Psoas muscle (tissue), 8 donors: ENCODE data around the gene LYSMD1. TPM values are rescaled to one million over a fixed set of nuclear protein-coding genes. Genes with fewer than 3 reads are reported as not detected.

Experiments
- ATAC-seq, 4 donors: fragments of 200-7000 bp; cut with Tn5 transposase; one replicate each; pipeline ENCODE4 v1.9.1; 2020; ENCODE audit warnings: moderate library complexity in 3 of 4, mild to moderate bottlenecking in 2 of 4
- DNase-seq, 2 donors: peaks; one replicate each; pipeline ENCODE4 v3.0.0-alpha.2; 2020
- H3K27ac ChIP-seq: fragments of 200-600 bp; one replicate; pipeline ENCODE4 v1.8.0; 2022
- H3K27me3 ChIP-seq, 3 donors: fragments of 200-600 bp in 1 of 3; one replicate each; pipeline versions ENCODE4 v1.6.1 to v1.8.0; 2013 to 2022; ENCODE audit warnings: low read length in 2 of 3, mild to moderate bottlenecking in 2 of 3, moderate library complexity in 1 of 3; ENCODE audit not compliant: insufficient read depth in 3 of 3
- H3K36me3 ChIP-seq, 2 donors: fragments of 200-600 bp in 1 of 2; one replicate each; pipeline versions ENCODE4 v1.6.1 to v1.8.0; 2013 to 2022; ENCODE audit warnings: low read depth in 1 of 2, mild to moderate bottlenecking in 1 of 2, moderate library complexity in 1 of 2; ENCODE audit not compliant: insufficient read depth in 1 of 2
- H3K4me1 ChIP-seq: fragments of 200-600 bp; one replicate; pipeline ENCODE4 v1.8.0; 2022
- H3K4me3 ChIP-seq: fragments of 200-600 bp; one replicate; pipeline ENCODE4 v1.8.0; 2022; ENCODE audit warnings: mild to moderate bottlenecking
- H3K9me3 ChIP-seq: fragments of 200-600 bp; one replicate; pipeline ENCODE4 v1.8.0; 2022
- WGBS, 3 donors: extraction: QIAGEN DNeasy Blood & Tissue Kit; methylation state at CpG; one replicate each; pipeline versions ENCODE4 v1.1.6 to v1.1.7; 2013; 5-methylcytosine and 5-hydroxymethylcytosine counted together
- intact Hi-C, 2 donors: fragments of 100-400 bp; cut with DNase I; formaldehyde crosslinking; loops; one replicate each; pipeline versions ENCODE4 v1.11.0 to v1.14.2; 2022
- polyA plus RNA-seq, 3 donors: library from polyadenylated mRNA; stranded (reverse); fragments of 200-250 nt; gene quantifications; one replicate each; pipeline ENCODE4 v1.2.3, GENCODE V29; 2013
- total RNA-seq, 4 donors: library from RNA; stranded (reverse); fragmentation: NEBNext Ultra II Directional in 2 of 4; extraction: Animal tissue kit (Norgen Biotek cat#: 25700) in 2 of 4; gene quantifications; one replicate each; pipeline versions ENCODE4 v1.2.1 to v1.2.4, GENCODE V29; 2021 to 2023
- TF ChIP-seq, protein P1 (sequence below): fragments of 200-600 bp; IDR thresholded peaks from one replicate; pipeline ENCODE4 v1.8.0; 2022; ENCODE audit warnings: antibody characterized with exemption
- donor health status: healthy with polysubstance abuse.
- donor health status: DM: no; HTN: no; CAD: no; lungs with moderate emphysema.
- donor health status: Bipolar disorder and iron deficiency.
- donor health status: healthy.
- donor health status: DM: yes; HTN: yes; CAD: no.
- donor health status: DM: no; HTN: no; CAD: no.
- donor health status: DM: no; HTN: no; CAD: no.
- donor health status: DM: yes; HTN: yes; CAD: no.

LYSMD1 gene
- total and polyA plus RNA-seq, 7 donors: 6.7 to 18.0 (median 12.3) TPM

- TF ChIP-seq, protein P1, sequence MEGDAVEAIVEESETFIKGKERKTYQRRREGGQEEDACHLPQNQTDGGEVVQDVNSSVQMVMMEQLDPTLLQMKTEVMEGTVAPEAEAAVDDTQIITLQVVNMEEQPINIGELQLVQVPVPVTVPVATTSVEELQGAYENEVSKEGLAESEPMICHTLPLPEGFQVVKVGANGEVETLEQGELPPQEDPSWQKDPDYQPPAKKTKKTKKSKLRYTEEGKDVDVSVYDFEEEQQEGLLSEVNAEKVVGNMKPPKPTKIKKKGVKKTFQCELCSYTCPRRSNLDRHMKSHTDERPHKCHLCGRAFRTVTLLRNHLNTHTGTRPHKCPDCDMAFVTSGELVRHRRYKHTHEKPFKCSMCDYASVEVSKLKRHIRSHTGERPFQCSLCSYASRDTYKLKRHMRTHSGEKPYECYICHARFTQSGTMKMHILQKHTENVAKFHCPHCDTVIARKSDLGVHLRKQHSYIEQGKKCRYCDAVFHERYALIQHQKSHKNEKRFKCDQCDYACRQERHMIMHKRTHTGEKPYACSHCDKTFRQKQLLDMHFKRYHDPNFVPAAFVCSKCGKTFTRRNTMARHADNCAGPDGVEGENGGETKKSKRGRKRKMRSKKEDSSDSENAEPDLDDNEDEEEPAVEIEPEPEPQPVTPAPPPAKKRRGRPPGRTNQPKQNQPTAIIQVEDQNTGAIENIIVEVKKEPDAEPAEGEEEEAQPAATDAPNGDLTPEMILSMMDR: no peak
- intact Hi-C loops: loop anchor here (5.0 kb wide), 1 partner anchor 131 kb away; no protein-coding TSS in a partner anchor
- Histone ChIP-seq H3K27ac (peak overlapping the region; percentile 32), H3K27me3 (no peaks in the 10 kb centered on the region), H3K4me1 (no peaks in the 10 kb centered on the region), H3K36me3 (peaks cover 6 to 44% of the 10 kb centered on the region in 2 donors), H3K4me3 (no peak overlapping the region), H3K9me3 (no peaks in the 10 kb centered on the region)
- WGBS, 3 donors: 72 to 86% (median 81%) methylated on average over 5 of the region's 5 CpGs
- no peak for DNase-seq
- no peak for ATAC-seq
Observed at GRCh38 chr1:151158326-151158725, 7.4 kb downstream of the LYSMD1 start.

DNA sequence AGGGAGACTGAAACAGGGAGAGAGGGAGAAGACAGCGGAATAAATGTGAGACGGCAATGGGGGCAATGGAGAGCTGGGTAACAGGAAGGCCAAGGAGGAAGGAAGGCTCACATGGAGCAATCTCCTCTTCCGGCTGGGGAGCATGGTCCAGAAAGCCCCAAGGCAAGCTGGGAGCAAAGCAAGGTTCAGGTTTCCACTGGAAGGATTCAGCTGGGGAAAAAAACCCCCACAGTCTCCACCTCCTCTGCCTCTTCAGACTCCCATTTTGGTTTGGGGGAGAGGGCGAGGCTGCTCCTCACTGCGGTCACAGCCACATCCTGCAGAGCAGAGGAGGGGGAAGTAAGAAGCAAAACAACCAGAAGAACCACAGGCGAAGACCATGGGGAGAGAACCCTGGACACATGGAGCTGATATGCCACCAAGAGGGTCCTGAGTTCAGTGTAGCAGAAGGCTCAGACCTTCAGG is 8.6 kb downstream of the LYSMD1 start:
- no peaks in the 10 kb centered on the region for H3K4me1 ChIP-seq
- H3K9me3 ChIP-seq: no peaks in the 10 kb centered on the region
- peak overlapping the region; percentile 37 for H3K4me3 ChIP-seq
- H3K27ac ChIP-seq: no peak overlapping the region
- no peaks in the 10 kb centered on the region for H3K27me3 ChIP-seq
- no peak for ATAC-seq
- TF ChIP-seq, protein P1: no peak
- 67 to 74% (median 74%) methylated on average over 6 of the region's 6 CpGs for WGBS, 3 donors
- intact Hi-C loops: loop anchor here (2.0 to 5.0 kb wide), 2 partner anchors 56 to 130 kb away; no protein-coding TSS in a partner anchor
- no peak for DNase-seq
- peaks cover 6 to 43% of the 10 kb centered on the region in 2 donors for H3K36me3 ChIP-seq

DNA sequence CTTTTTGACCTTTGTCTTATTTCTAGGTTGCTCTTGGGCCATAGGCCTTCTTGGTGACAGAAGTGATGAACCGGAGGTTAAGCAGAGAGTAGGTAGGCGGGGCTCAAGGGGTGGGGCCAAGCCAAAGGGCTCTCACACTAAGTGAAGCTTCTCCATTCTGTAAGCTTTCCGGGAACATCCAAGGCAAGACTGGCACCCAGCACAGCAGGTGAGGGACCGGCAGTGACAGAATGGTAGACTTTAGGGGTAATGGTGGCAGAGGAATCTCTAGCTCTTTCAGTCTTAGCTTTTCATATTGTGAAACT is 9.2 kb downstream of the LYSMD1 start, which contains the start of gene TNFAIP8L2:
Gene TNFAIP8L2 (plus strand): TSS at position 135 of the 305 bp plus-strand sequence. CDS start 2,049 bp downstream, outside the sequence.
- Histone ChIP-seq H3K27ac (peak within 1 kb of the TSS; percentile 43), H3K27me3 (no peaks in the 10 kb centered on the region), H3K9me3 (no peaks in the 10 kb centered on the region), H3K4me1 (no peaks in the 10 kb centered on the region), H3K4me3 (peak within 1 kb of the TSS; percentile 37), H3K36me3 (peaks cover 4 to 37% of the 10 kb centered on the region in 2 donors)
- ATAC-seq (peak in 2 of 4 donors; percentile 26 to 33), DNase-seq (peak in 1 of 2 donors; percentile 75)
- intact Hi-C loops: loop anchor here (1.0 to 5.0 kb wide), 3 partner anchors 56 to 129 kb away; no protein-coding TSS in a partner anchor
- WGBS, 3 donors: 62 to 72% (median 67%) methylated on average over 4 of the region's 4 CpGs
- TF ChIP-seq, protein P1: no peak

DNA sequence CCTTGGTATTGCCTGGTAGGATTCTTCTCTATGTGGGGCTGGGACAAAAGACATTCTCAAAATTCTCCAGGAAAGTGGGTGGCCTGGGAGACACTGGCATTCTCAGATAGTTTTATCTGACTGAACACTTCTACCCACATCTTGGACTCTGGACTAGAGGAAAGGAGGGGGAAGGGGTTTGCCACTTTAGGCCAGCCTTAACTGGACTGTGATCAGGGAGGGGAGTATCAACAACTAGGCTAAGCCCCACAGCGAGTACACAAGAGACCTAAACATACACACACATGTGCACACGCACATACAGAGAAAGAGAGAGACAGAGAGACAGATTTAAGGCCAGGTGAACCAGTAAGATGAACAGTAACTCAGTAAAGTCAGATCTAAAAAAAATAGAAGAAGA is 18.0 kb downstream of the LYSMD1 start:
- TF ChIP-seq, protein P1: no peak
- no peaks in the 10 kb centered on the region for H3K27me3 ChIP-seq
- peak overlapping the region; percentile 89 for H3K27ac ChIP-seq
- no peaks in the 10 kb centered on the region for H3K36me3 ChIP-seq
- peak overlapping the region; percentile 76 for H3K4me3 ChIP-seq
- no peaks in the 10 kb centered on the region for H3K9me3 ChIP-seq
- H3K4me1 ChIP-seq: peaks cover 38% of the 10 kb centered on the region
- no peak for DNase-seq
- 61 to 80% (median 76%) methylated on average over 2 of the region's 2 CpGs for WGBS, 3 donors
- intact Hi-C loops: no loop called here
- ATAC-seq: no peak

- Histone ChIP-seq H3K27ac (peak overlapping the region; percentile 89), H3K4me3 (peak overlapping the region; percentile 76), H3K4me1 (peaks cover 44% of the 10 kb centered on the region), H3K36me3 (no peaks in the 10 kb centered on the region), H3K9me3 (no peaks in the 10 kb centered on the region), H3K27me3 (no peaks in the 10 kb centered on the region)
- TF ChIP-seq, protein P1: no peak
- WGBS, 3 donors: 1 to 3% (median 2%) methylated on average over 7 of the region's 7 CpGs
- ATAC-seq: peak; percentile 27 to 55 (median 48)
- intact Hi-C loops: no loop called here
- DNase-seq: no peak
Observed at GRCh38 chr1:151147132-151147503, 18.6 kb downstream of the LYSMD1 start.
